Spinal cord (tissue), 10 donors: Measurements from ENCODE around the gene ALDH1L2. TPM values are rescaled to one million over a fixed set of nuclear protein-coding genes. Genes with fewer than 3 reads are reported as not detected.

Experiments used
- DNase-seq, 6 donors: peaks; one replicate each; pipeline versions ENCODE4 v3.0.0 to v3.0.0-alpha.2; 2013 to 2015; ENCODE audit warnings: low spot score in 6 of 6, low read depth in 4 of 6
- H3K27ac ChIP-seq: one replicate; pipeline ENCODE4 v1.5.1; 2013; ENCODE audit warnings: low read depth, low read length, control low read depth
- H3K27me3 ChIP-seq: one replicate; pipeline ENCODE4 v1.6.1; 2013; ENCODE audit warnings: low read length; ENCODE audit not compliant: control insufficient read depth, insufficient read depth
- H3K36me3 ChIP-seq: one replicate; pipeline ENCODE4 v1.6.1; 2013; ENCODE audit warnings: low read length; ENCODE audit not compliant: control insufficient read depth, insufficient read depth
- H3K4me1 ChIP-seq: one replicate; pipeline ENCODE4 v1.6.1; 2013; ENCODE audit warnings: low read length; ENCODE audit not compliant: control insufficient read depth, insufficient read depth
- H3K4me3 ChIP-seq: one replicate; pipeline ENCODE4 v1.5.1; 2013; ENCODE audit warnings: low read depth, low read length, control low read depth
- H3K9me3 ChIP-seq: one replicate; pipeline ENCODE4 v1.6.1; 2013; ENCODE audit warnings: low read length; ENCODE audit not compliant: control insufficient read depth, insufficient read depth
- WGBS: methylation state at CpG from one replicate; pipeline ENCODE4 v1.1.5; 2013; ENCODE audit warnings: missing lambda C conversion rate; ENCODE audit not compliant: insufficient coverage; 5-methylcytosine and 5-hydroxymethylcytosine counted together
- polyA plus RNA-seq, 2 donors: library from polyadenylated mRNA; unstranded; fragments of 120-200 nt; gene quantifications; one replicate each; pipeline ENCODE4 v1.2.1, GENCODE V29; 2013; ENCODE audit not compliant: insufficient read length in 2 of 2
- total RNA-seq, 2 donors: library from RNA; depleted of rRNA in 1 of 2; stranded (reverse); fragments of 120-200 nt in 1 of 2; fragments of >200 nt in 1 of 2; gene quantifications; one replicate each; pipeline versions ENCODE4 v1.2.3 to v1.2.4, GENCODE V29; 2013 to 2014
- donor health status: healthy.

Gene ALDH1L2
- total and polyA plus RNA-seq, 4 donors = 9.1 to 13.2 (median 9.5) TPM

DNA sequence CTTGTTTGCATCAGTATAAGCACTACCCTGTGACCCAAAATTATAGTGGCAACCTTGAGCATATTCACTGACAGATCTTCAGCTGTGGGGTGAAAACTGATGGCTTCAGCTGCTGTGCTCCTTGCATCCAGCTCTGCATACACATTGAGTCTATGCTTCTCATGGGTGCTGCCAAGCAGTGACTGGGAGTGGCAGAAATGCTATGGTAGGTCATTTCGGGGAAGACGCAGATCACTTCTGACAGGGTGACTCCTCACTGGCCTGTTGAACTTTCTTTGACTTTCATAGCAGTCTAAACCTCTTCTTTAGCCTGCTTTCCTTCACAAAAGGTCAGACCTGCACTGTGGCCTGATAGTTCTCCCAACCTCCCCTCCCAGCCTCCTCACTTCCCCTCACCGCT lies 5.6 kb upstream of the ALDH1L2 start:
- H3K36me3 ChIP-seq = no peaks in the 10 kb centered on the region
- no peaks in the 10 kb centered on the region for H3K27me3 ChIP-seq
- no peak overlapping the region for H3K4me3 ChIP-seq
- no peak overlapping the region for H3K27ac ChIP-seq
- H3K9me3 ChIP-seq = no peaks in the 10 kb centered on the region
- no peak for DNase-seq
- H3K4me1 ChIP-seq = peaks cover 2% of the 10 kb centered on the region
- 100% methylated on average over 2 of the region's 3 CpGs for WGBS

- Histone ChIP-seq H3K36me3 (no peaks in the 10 kb centered on the region), H3K27me3 (no peaks in the 10 kb centered on the region), H3K4me1 (peaks cover 19% of the 10 kb centered on the region), H3K27ac (no peak overlapping the region), H3K9me3 (no peaks in the 10 kb centered on the region), H3K4me3 (no peak overlapping the region)
- peak in 1 of 6 donors; percentile 18 for DNase-seq
- 81% methylated on average over 4 of the region's 6 CpGs for WGBS
These were observed 1.2 kb upstream of the ALDH1L2 start for GRCh38 chr12:105085501-105085900.

DNA sequence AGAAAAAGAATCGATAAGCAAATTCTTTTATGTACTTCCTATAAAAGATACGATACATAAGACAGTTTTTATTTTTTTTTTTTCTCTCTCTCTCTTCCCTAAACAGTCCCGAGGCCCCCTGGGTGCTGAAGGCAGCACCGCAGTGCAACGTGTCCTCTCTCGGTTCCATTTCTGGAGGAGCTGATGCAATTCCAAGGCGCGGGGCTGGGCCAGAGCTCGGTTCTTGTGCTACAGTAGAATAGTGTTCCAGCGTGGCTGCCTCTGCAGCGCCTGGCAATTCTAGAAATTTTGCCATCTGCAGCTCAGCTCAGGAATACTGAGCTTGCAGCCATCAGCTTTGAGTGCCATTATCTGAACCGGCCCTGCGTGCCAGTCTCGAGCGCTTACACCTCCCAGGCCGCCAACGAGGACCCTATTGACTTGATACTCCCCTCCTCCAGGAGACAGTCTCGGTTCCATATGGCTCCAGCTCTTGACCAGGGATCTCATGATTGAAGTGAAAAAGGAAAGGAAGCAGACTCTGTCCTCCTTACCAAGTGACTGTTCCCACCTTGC lies 630 bp downstream of the ALDH1L2 start:
- peak in 3 of 6 donors; percentile 58 to 90 (median 88) for DNase-seq
- H3K4me3 ChIP-seq = peak overlapping the region; percentile 53
- H3K27ac ChIP-seq = peak overlapping the region; percentile 54
- peaks cover 19% of the 10 kb centered on the region for H3K4me1 ChIP-seq
- H3K36me3 ChIP-seq = no peaks in the 10 kb centered on the region
- no peaks in the 10 kb centered on the region for H3K9me3 ChIP-seq
- no peaks in the 10 kb centered on the region for H3K27me3 ChIP-seq
- WGBS = 2% methylated on average over 15 of the region's 18 CpGs

DNA sequence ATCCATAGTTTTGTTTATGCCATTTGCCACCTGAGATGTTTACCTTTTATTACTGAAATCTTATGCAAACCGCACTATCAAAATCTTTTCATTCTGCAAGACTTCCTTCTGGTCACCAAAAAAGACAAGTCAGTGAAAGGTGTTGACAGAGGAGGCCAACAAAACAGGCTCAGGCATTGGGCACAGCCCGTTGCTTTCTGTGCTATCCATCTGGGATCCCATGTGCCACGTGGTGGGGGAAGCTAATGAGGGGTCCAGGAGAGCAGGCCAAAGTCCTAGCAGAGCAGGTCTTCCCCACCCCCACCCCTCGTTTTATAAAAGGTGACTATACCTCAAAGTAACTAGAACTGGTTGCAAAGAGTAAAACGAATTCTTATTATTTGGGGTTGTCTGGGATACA lies 1.2 kb downstream of the ALDH1L2 start:
- Histone ChIP-seq H3K27me3 (no peaks in the 10 kb centered on the region), H3K36me3 (no peaks in the 10 kb centered on the region), H3K4me1 (peaks cover 19% of the 10 kb centered on the region), H3K27ac (peak overlapping the region; percentile 54), H3K9me3 (no peaks in the 10 kb centered on the region), H3K4me3 (peak overlapping the region; percentile 53)
- no CpG with 5 or more reads among the region's 5 CpGs for WGBS
- DNase-seq = peak in 1 of 6 donors; percentile 61

- peak in 1 of 6 donors; percentile 8 for DNase-seq
- Histone ChIP-seq H3K27ac (no peak overlapping the region), H3K9me3 (no peaks in the 10 kb centered on the region), H3K36me3 (no peaks in the 10 kb centered on the region), H3K27me3 (no peaks in the 10 kb centered on the region), H3K4me1 (peaks cover 11% of the 10 kb centered on the region), H3K4me3 (no peak overlapping the region)
- 72% methylated on average over 8 of the region's 11 CpGs for WGBS
These were observed 5.3 kb downstream of the ALDH1L2 start for GRCh38 chr12:105078712-105079570.

- DNase-seq = peak in 1 of 6 donors; percentile 34
- no peaks in the 10 kb centered on the region for H3K9me3 ChIP-seq
These were observed 6.8 kb downstream of the ALDH1L2 start for GRCh38 chr12:105077435-105077834.

DNA sequence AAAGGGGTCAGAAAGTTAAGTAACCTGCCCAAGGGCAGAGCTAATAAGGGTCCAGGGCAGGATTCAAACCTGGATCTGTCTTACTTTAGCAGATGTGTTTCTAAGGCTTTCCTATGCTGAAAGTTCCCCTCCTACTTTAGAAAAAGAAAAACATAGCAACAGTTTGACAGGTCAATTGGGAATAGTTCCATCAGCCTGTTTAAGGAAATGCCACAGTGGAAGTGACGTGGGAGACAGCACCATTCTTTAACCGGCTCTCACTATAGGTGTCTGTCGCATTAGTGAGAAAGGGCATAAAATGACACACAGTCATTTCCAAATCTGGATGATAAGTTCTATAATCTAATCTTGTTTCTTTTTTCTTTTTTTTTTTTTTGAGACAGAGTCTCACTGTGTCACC lies 7.3 kb downstream of the ALDH1L2 start:
- Histone ChIP-seq H3K4me3 (no peak overlapping the region), H3K9me3 (no peaks in the 10 kb centered on the region), H3K27me3 (no peaks in the 10 kb centered on the region), H3K27ac (no peak overlapping the region), H3K36me3 (no peaks in the 10 kb centered on the region), H3K4me1 (no peaks in the 10 kb centered on the region)
- DNase-seq = no peak
- 85% methylated on average over 2 of the region's 3 CpGs for WGBS

More at GRCh38 chr12:105077435-105077834, 6.8 kb downstream of the ALDH1L2 start:
- Histone ChIP-seq H3K27ac (no peak overlapping the region), H3K4me1 (no peaks in the 10 kb centered on the region), H3K4me3 (no peak overlapping the region), H3K36me3 (no peaks in the 10 kb centered on the region), H3K27me3 (no peaks in the 10 kb centered on the region)
- WGBS = 75% methylated on average over 7 of the region's 7 CpGs

DNA sequence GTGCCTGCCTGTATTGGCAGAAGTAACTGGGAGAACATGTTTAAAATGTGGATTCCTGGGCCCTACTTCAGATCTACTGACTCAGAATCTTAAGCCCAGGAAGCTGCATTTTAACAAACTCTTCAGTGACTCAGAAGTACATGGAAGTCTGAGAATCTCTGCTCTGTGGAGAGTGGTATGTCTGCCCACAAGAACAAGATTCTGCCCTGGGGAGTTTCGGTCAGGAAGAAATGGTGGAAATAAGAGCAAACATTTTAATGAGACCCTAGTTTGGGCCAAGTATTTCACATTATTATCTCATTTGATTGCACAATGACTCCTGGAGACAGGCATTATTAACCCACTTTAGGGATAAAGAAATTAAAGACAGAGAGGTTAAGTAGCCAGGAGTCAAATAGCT lies 8.2 kb downstream of the ALDH1L2 start:
- Histone ChIP-seq H3K36me3 (no peaks in the 10 kb centered on the region), H3K27ac (no peak overlapping the region), H3K4me3 (no peak overlapping the region), H3K4me1 (no peaks in the 10 kb centered on the region), H3K9me3 (no peaks in the 10 kb centered on the region), H3K27me3 (no peaks in the 10 kb centered on the region)
- no peak for DNase-seq
- no CpG with 5 or more reads among the region's 1 CpG for WGBS

- Histone ChIP-seq H3K27me3 (no peaks in the 10 kb centered on the region), H3K27ac (no peak overlapping the region), H3K36me3 (no peaks in the 10 kb centered on the region), H3K9me3 (no peaks in the 10 kb centered on the region), H3K4me1 (no peaks in the 10 kb centered on the region), H3K4me3 (no peak overlapping the region)
- no peak for DNase-seq
- 91% methylated on average over 2 of the region's 6 CpGs for WGBS
These were observed 11.3 kb downstream of the ALDH1L2 start for GRCh38 chr12:105072888-105073488.
